Occipital lobe (tissue), 2 donors: Measurements from ENCODE around the gene SEZ6. TPM values are rescaled to one million over a fixed set of nuclear protein-coding genes. Genes with fewer than 3 reads are reported as not detected.

Experiments used
- DNase-seq: peaks from one replicate; lab custom pipeline; 2025; lab: John Stamatoyannopoulos, UW
- total RNA-seq: library from RNA; depleted of rRNA; stranded (reverse); fragments of >200 nt; gene quantifications from one replicate; pipeline ENCODE4 v1.2.3, GENCODE V29; 2014

The SEZ6 gene
- total RNA-seq, 1 donor from 2014 or later = 36.2 TPM

DNA sequence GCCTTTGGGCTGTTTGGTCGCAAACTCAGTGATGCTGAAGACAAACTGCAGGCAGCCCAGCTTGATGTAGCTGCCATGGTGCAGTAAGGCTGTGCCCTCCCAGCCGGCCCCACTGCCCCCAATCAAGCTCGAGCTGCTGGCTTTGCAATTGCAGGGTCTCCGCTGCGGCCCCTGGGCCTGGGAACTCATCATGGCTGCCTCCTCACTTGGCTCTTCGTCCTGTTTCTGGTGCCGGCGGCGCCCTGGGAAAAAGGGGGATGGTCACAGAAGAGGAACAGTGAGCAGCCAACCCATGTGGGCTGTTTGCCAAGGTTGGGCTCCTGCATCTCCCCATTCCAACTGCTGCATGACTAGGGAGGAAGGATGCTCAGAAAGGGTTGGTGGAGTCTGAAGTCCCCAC is 99.6 kb downstream of the SEZ6 start:
- no peak for DNase-seq

Other genes with a start within 250 kb of the SEZ6 start
- gene FAM222B, start 163.2 kb downstream of the SEZ6 start, total RNA-seq = 2.7 TPM
- 21.8 TPM for gene ERAL1, start 151.0 kb downstream of the SEZ6 start, total RNA-seq
- 20.0 TPM for gene FLOT2, start 108.3 kb downstream of the SEZ6 start, total RNA-seq
- gene DHRS13, start 103.0 kb downstream of the SEZ6 start, total RNA-seq = 27.1 TPM
- 44.8 TPM for gene PHF12, start 54.5 kb downstream of the SEZ6 start, total RNA-seq
- 4.1 TPM for gene PIPOX, start 37.1 kb upstream of the SEZ6 start, total RNA-seq
- gene MYO18A, start 174.4 kb upstream of the SEZ6 start, total RNA-seq = 68.5 TPM
- not detected for gene CRYBA1, start 240.8 kb upstream of the SEZ6 start, total RNA-seq